Chondrocyte (in vitro differentiated cells): Measurements from ENCODE around the gene JPH3. TPM values are rescaled to one million over a fixed set of nuclear protein-coding genes. Genes with fewer than 3 reads are reported as not detected.

ENCODE experiments used
- DNase-seq: peaks from one replicate; pipeline ENCODE4 v3.0.0; 2021; ENCODE audit warnings: mixed read lengths, low spot score
- H3K27ac Mint-ChIP-seq: one replicate; pipeline ENCODE4 v1.8.0; 2021; ENCODE audit warnings: mild to moderate bottlenecking, moderate library complexity, mixed read lengths; ENCODE audit not compliant: unreplicated experiment
- H3K27me3 Mint-ChIP-seq: 2 replicates; pipeline ENCODE4 v1.8.0; 2021; ENCODE audit warnings: low read depth, mixed read lengths
- H3K36me3 Mint-ChIP-seq: 2 replicates; pipeline ENCODE4 v1.8.0; 2021; ENCODE audit warnings: low read depth, mixed read lengths
- H3K4me1 Mint-ChIP-seq: 2 replicates; pipeline ENCODE4 v1.8.0; 2021; ENCODE audit warnings: low read depth, mild to moderate bottlenecking, mixed read lengths
- H3K4me3 Mint-ChIP-seq: one replicate; pipeline ENCODE4 v1.8.0; 2021; ENCODE audit warnings: mild to moderate bottlenecking, moderate library complexity, mixed read lengths; ENCODE audit not compliant: unreplicated experiment
- H3K9me3 Mint-ChIP-seq: 2 replicates; pipeline ENCODE4 v1.8.0; 2021; ENCODE audit warnings: low read depth, mixed read lengths
- total RNA-seq: library from RNA; stranded (reverse); gene quantifications from 3 replicates; pipeline ENCODE4 v1.2.1, GENCODE V29; 2021
- TF ChIP-seq, protein P1 (sequence below): fragments of 200-600 bp; sonication (generic); IDR thresholded peaks from 2 replicates; pipeline ENCODE4 v1.5.0; 2021; ENCODE audit warnings: antibody characterized with exemption, mild to moderate bottlenecking, moderate library complexity

Gene JPH3
- total RNA-seq, 1 donor from 2014 or later: 1.2 TPM

GRCh38 chr16:87619360-87620200, 17.3 kb downstream of the JPH3 start:
- DNase-seq: peak; percentile 75
- TF ChIP-seq, protein P1, sequence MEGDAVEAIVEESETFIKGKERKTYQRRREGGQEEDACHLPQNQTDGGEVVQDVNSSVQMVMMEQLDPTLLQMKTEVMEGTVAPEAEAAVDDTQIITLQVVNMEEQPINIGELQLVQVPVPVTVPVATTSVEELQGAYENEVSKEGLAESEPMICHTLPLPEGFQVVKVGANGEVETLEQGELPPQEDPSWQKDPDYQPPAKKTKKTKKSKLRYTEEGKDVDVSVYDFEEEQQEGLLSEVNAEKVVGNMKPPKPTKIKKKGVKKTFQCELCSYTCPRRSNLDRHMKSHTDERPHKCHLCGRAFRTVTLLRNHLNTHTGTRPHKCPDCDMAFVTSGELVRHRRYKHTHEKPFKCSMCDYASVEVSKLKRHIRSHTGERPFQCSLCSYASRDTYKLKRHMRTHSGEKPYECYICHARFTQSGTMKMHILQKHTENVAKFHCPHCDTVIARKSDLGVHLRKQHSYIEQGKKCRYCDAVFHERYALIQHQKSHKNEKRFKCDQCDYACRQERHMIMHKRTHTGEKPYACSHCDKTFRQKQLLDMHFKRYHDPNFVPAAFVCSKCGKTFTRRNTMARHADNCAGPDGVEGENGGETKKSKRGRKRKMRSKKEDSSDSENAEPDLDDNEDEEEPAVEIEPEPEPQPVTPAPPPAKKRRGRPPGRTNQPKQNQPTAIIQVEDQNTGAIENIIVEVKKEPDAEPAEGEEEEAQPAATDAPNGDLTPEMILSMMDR: no peak
- H3K9me3 Mint-ChIP-seq: no peaks in the 10 kb centered on the region
- peaks cover 36% of the 10 kb centered on the region for H3K27me3 Mint-ChIP-seq
- no peak overlapping the region for H3K27ac Mint-ChIP-seq
- H3K4me1 Mint-ChIP-seq: no peaks in the 10 kb centered on the region
- H3K36me3 Mint-ChIP-seq: no peaks in the 10 kb centered on the region
- H3K4me3 Mint-ChIP-seq: no peak overlapping the region

- no peaks in the 10 kb centered on the region for H3K36me3 Mint-ChIP-seq
- no peak for DNase-seq
- H3K27ac Mint-ChIP-seq: no peak overlapping the region
- no peaks in the 10 kb centered on the region for H3K4me1 Mint-ChIP-seq
- H3K4me3 Mint-ChIP-seq: no peak overlapping the region
- TF ChIP-seq, protein P1: no peak
- H3K27me3 Mint-ChIP-seq: peaks cover 36% of the 10 kb centered on the region
- no peaks in the 10 kb centered on the region for H3K9me3 Mint-ChIP-seq
These were observed 17.8 kb downstream of the JPH3 start for GRCh38 chr16:87620201-87620495.

DNA sequence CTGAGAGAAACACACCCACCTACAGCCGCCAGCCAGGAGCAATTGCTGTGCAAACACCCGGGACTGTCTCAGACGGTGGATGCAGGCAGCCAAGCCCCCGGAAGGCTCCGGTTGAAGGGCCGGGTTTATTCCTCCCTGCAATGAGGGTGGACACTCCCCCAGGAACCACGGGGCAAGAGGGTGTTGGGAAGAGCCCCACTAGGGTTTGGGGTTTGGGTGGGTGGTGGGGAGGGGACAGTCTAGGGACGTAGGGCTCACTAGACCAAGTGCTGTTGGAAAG, 19.2 kb downstream of the JPH3 start:
- no peaks in the 10 kb centered on the region for H3K9me3 Mint-ChIP-seq
- H3K27me3 Mint-ChIP-seq: peaks cover 27% of the 10 kb centered on the region
- TF ChIP-seq, protein P1: no peak
- H3K27ac Mint-ChIP-seq: no peak overlapping the region
- no peaks in the 10 kb centered on the region for H3K4me1 Mint-ChIP-seq
- no peak for DNase-seq
- no peaks in the 10 kb centered on the region for H3K36me3 Mint-ChIP-seq
- no peak overlapping the region for H3K4me3 Mint-ChIP-seq

DNA sequence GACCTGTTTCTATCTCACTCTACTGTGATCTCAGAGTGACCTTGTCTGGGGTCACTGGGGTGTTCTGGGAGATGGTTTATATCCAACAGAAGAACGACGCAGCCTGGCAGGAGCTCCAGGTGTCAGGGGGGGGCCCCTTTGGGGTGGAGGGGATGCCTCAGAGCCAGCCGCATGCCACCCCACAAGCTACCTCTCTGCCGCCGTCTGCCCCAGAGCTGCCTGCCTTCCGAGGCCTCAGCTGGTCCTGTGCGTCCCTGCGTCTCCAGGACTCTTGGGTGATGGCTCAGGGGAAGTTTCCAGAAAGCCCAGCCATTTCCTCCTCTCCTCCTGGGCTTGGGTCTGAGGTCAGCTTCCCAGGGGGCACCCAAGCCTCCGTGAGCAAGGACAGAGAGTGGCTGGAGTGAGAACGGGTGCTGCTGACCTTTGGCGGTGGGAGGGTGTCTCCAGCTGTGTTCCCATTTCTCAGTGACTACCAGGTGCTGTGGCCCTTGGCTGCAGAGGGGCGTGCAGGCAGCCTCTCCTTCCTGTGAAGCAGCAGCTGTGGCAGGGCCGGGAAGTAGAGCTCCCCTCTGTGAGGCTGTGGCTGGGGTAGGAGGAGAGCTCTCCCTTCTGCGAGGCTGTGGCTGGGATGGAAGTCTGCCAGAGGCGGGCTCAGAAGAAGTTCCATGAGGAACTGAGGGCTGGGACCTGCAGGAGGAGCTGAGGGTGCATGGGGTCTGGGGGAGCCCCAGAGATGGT, 19.8 kb downstream of the JPH3 start:
- Mint-ChIP-seq H3K4me1 (no peaks in the 10 kb centered on the region), H3K36me3 (no peaks in the 10 kb centered on the region), H3K27me3 (peaks cover 22% of the 10 kb centered on the region), H3K9me3 (no peaks in the 10 kb centered on the region), H3K27ac (no peak overlapping the region), H3K4me3 (no peak overlapping the region)
- TF ChIP-seq, protein P1: no peak
- no peak for DNase-seq

GRCh38 chr16:87622756-87623319, 20.5 kb downstream of the JPH3 start:
- TF ChIP-seq, protein P1: no peak
- Mint-ChIP-seq H3K27me3 (peaks cover 18% of the 10 kb centered on the region), H3K4me3 (no peak overlapping the region), H3K36me3 (no peaks in the 10 kb centered on the region), H3K9me3 (no peaks in the 10 kb centered on the region), H3K4me1 (no peaks in the 10 kb centered on the region), H3K27ac (no peak overlapping the region)
- DNase-seq: no peak
